Measurements from ENCODE around the gene PLEKHG7.
A peak's percentile ranks its signal among the peaks of the same experiment; 100 is the strongest.
"Not testable (repeated sequence)": the region's sequence is repeated elsewhere in the genome, so short reads cannot be mapped to it uniquely, and the experiment has no call there.

Gene PLEKHG7, protein sequence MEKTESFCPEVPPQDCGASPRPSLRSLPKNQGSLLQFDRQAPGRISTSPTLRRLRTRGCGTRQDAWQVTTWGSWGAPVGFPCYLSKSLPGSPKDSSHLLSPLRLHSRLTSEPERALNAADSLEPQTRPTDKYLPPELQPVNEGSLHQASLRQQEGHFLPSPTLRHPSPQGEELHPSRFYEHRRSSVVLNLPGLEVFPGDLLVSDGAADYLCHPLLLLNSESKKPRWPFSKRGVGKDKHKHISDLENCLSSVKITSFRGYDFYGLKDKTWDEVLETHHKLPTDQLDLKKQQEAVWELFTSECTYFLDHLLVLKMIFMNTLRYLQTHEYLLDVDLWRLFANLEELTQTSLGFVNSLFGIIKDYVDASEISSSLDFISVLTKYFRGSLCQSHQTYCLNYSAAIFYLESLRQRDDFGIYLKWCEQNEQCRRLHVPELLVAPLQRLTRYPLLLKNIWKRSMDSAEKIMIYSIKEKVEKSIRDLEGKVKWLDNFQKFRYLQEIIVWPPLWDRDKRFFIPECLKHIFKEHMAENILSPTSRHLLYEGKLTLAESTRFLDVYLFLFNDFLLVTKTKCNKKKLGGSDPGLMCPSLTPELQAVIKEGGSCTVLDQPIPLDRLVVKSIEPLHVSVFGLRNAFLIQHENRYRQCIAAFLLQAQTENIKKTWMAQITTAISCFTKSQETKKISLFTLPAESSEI

DNA sequence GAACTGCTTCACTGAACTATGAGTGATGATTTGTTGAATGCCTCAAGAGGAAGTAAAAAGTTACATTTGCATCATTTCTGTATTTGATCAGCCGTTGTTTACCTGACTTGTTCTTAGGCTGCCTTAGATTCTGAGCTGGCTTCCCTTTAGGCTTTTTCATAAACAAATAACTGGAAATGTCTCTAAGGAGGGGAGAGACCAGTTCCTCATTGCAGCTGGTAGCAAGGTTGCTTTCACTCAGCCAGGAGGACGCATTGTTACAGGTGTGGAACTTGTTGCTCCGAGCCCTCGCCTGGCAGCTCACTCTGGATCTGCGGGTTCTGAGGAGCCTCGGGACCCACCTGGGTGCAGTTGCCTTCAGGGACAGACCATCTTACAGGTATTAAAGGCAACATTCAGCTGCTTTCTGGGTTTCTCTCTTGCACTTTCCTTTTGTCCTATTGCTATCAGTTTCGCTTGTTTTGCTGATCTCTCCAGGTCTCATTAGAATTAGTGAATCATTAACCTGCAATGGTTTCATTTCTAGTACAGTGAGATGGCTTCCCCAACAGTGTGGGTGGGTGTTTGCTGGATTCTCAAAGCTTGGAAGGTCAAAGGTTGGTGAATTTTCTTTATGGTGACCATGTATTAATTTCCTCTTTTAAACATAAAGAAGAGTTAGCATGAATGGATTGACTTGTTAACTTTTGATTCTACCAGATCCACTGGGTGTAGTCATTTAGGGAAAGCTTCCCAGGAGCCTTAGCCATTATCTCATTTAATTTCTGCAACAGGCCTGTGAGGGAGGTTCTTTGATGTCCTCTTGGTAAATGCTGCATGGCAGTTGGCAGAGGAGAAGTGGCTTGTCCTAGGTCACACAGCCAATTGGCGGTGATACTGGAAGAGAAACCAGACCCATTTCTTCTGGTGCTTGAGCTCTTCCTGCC, at the start of gene PLEKHG7:
Gene PLEKHG7, plus strand, starts transcription at position 236 of the 926 bp plus-strand sequence. CDS start 3,643 bp downstream, outside the sequence.
- H3K36me3 Mint-ChIP-seq = peaks cover 12% of the 10 kb centered on the region
- no peaks in the 10 kb centered on the region for H3K27me3 Mint-ChIP-seq
- peak within 1 kb of the TSS; percentile 97 for H3K27ac Mint-ChIP-seq
- ATAC-seq (ENCODE audit: low read depth) (peak; percentile 82), DNase-seq (ENCODE audit: low spot score in 2 of 2) (peak; percentile 47 to 54)
- peak within 1 kb of the TSS; percentile 82 for H3K4me3 Mint-ChIP-seq
- H3K9me3 Mint-ChIP-seq = peaks cover 2% of the 10 kb centered on the region
- peaks cover 32% of the 10 kb centered on the region for H3K4me1 Mint-ChIP-seq

DNA sequence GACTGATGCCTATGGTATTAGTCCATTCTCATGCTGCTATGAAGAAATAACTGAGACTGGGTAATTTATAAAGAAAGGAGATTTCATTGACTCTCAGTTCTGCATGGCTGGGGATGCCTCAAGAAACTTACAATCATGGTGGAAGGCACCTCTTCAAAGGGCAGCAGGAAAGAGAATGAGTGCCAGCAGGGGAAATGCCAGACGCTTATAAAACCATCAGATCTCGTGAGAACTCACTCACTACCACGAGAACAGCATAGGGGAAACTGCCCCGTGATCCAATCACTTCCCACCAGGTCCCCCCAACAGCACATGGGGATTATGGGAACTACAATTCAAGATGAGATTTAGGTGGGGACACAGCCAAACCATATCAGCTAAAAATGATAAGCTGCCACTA, 48.5 kb upstream of the PLEKHG7 start:
- H3K27ac Mint-ChIP-seq; H3K36me3 Mint-ChIP-seq; H3K4me3 Mint-ChIP-seq; ATAC-seq (ENCODE audit: low read depth); DNase-seq (ENCODE audit: low spot score in 2 of 2); H3K4me1 Mint-ChIP-seq; H3K27me3 Mint-ChIP-seq; H3K9me3 Mint-ChIP-seq: not testable (repeated sequence)

DNA sequence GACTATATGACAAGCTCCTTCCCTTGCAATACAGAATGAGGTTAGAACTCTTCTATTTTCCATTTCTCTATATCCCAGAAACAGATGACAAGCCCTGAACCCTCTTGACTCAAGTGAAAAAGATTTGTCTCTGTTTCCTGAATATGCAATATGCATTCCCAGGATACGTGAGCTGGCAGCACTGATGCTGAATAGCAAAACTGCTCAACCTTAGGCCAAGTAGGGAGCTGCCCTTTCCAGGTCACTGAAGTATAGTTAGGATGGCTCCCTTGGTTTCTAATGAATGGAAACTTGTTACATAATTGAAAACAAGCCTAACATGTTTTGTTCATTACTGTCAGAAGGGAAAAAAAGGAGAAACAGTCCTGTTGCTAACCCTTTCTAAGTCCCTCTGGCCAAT, 47.9 kb upstream of the PLEKHG7 start:
- no peak for ATAC-seq (ENCODE audit: low read depth)
- peaks cover 2% of the 10 kb centered on the region for H3K27me3 Mint-ChIP-seq
- H3K4me3 Mint-ChIP-seq = no peak overlapping the region
- H3K36me3 Mint-ChIP-seq = no peaks in the 10 kb centered on the region
- no peaks in the 10 kb centered on the region for H3K9me3 Mint-ChIP-seq
- H3K4me1 Mint-ChIP-seq = peaks cover 2% of the 10 kb centered on the region
- no peak for DNase-seq (ENCODE audit: low spot score in 2 of 2)
- H3K27ac Mint-ChIP-seq = no peak overlapping the region

DNA sequence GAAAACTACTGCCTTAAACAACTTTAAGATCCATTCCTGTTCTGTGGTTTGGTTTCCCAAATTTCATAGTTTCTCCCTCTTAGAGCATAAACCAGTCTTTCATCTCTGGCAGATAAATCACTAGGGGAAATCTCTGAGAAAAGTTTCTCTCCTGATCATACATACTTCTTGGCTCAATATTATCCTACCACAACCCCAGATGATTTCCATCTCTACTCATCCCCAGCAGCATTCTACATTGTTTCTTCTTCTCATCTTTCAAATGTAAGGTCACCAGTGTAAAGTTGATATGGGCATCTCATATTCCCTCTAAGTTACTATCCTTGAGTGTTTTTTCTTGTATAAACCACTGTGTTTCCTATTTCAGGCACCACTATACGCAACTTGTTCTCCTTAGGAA, 45.9 kb upstream of the PLEKHG7 start:
- Mint-ChIP-seq H3K4me3 (no peak overlapping the region), H3K27me3 (no peaks in the 10 kb centered on the region), H3K36me3 (no peaks in the 10 kb centered on the region), H3K27ac (no peak overlapping the region), H3K4me1 (no peaks in the 10 kb centered on the region), H3K9me3 (no peaks in the 10 kb centered on the region)
- no peak for ATAC-seq (ENCODE audit: low read depth)
- DNase-seq (ENCODE audit: low spot score in 2 of 2) = no peak

DNA sequence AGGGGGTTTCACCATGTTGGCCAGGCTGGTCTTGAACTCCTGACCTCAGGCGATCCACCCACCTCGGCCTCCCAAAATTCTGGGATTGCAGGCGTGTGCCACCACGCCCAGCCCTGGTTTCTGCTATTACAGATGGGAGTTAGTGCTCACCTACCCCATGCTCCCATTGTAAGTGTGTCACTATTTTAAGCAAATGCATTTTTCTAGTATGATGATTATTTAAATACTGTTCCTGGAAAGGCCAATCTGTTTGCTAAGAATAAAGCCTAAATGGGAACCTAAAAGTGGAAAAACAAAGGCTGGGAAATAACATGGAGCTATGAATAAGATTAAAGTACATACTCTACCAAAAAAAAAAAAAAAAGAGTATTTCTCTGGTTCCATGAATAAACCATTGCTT, 45.0 kb upstream of the PLEKHG7 start:
- no peak overlapping the region for H3K4me3 Mint-ChIP-seq
- no peaks in the 10 kb centered on the region for H3K4me1 Mint-ChIP-seq
- DNase-seq (ENCODE audit: low spot score in 2 of 2) (no peak), ATAC-seq (ENCODE audit: low read depth) (no peak)
- no peaks in the 10 kb centered on the region for H3K36me3 Mint-ChIP-seq
- no peaks in the 10 kb centered on the region for H3K27me3 Mint-ChIP-seq
- H3K9me3 Mint-ChIP-seq = no peaks in the 10 kb centered on the region
- H3K27ac Mint-ChIP-seq = no peak overlapping the region

DNA sequence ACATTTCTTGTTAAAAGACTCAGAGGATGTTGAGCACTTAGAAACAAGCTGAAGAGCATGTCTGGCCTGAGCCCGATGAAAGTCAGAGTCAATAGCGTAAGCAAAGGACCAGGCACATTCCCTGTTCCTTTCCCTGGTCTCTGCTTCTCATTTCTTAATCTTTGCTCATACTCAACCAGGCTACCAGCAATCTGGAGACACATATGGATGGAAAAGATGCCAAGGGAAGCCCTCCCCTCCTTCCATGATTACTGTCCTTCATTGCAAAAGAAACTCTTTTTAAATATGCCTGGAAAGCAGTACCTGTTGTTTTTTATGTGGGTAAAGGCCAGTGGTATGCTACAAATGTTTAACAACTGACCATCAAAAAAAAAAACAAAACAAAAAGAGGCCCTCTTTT, 44.2 kb upstream of the PLEKHG7 start:
- Mint-ChIP-seq H3K4me3 (no peak overlapping the region), H3K36me3 (no peaks in the 10 kb centered on the region), H3K27me3 (no peaks in the 10 kb centered on the region), H3K4me1 (no peaks in the 10 kb centered on the region), H3K9me3 (no peaks in the 10 kb centered on the region), H3K27ac (no peak overlapping the region)
- no peak for DNase-seq (ENCODE audit: low spot score in 2 of 2)
- no peak for ATAC-seq (ENCODE audit: low read depth)

DNA sequence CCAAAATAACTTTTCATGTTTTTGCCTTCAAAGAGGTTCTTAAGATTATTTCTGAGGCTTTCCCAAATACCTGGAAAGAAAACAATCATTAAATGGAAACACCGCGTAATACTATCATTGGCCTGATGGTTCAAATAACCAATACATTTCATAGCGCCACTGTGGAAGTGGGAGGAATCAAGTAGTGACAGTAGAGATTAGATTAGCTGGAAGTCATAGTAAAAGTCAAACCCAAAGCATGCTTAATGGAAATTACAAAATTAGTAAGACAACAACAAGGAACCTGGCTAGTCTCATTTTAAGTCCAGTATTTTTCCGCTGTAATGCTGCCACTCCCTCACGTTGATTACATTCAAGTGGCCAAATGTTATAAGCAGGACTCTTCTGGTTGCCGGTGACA, 41.5 kb upstream of the PLEKHG7 start:
- Mint-ChIP-seq H3K4me3 (no peak overlapping the region), H3K4me1 (no peaks in the 10 kb centered on the region), H3K27ac (no peak overlapping the region), H3K27me3 (no peaks in the 10 kb centered on the region), H3K9me3 (no peaks in the 10 kb centered on the region), H3K36me3 (no peaks in the 10 kb centered on the region)
- DNase-seq (ENCODE audit: low spot score in 2 of 2) (no peak), ATAC-seq (ENCODE audit: low read depth) (no peak)

DNA sequence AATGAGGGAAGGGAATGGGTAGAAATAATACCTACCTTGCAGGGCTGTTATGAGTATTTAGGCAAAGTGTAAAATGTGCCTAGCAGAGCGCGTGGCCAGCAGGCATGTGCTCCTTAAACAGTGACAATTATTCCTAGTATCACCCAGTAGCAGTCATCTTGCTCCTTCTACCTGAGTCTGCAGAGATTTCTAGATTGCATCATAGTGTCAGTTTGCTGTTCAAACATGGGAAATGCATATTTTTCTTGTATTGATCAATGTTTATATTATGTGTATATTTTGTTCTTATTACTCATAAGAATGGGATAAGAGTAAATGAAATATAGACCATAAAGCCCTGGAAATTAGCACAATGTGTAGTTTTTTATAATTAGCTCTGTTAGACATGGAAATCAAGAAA, 37.3 kb upstream of the PLEKHG7 start:
- Mint-ChIP-seq H3K27me3 (no peaks in the 10 kb centered on the region), H3K4me1 (peaks cover 8% of the 10 kb centered on the region), H3K36me3 (no peaks in the 10 kb centered on the region), H3K4me3 (no peak overlapping the region), H3K27ac (no peak overlapping the region), H3K9me3 (no peaks in the 10 kb centered on the region)
- ATAC-seq (ENCODE audit: low read depth) = no peak
- no peak for DNase-seq (ENCODE audit: low spot score in 2 of 2)

DNA sequence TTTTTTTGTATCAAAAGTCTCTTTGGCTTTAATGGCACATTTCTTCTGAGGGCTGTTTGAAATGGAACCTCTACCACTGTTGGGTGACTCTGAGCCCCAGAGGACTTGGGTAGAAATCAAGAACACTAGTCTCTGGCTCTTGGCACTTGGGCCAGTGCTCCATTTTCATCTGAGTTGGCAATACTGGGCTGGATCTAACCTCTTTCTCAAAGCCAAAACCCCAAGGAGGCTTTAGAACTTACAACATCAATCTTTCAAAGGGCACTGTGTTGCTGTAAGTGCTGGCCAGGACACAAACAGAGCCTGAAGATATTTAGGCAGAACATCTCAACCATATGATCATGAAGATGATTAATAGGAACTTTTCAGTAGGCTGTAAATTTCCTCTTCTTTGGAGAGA, 34.0 kb upstream of the PLEKHG7 start:
- H3K27ac Mint-ChIP-seq = no peak overlapping the region
- DNase-seq (ENCODE audit: low spot score in 2 of 2) (no peak), ATAC-seq (ENCODE audit: low read depth) (no peak)
- H3K4me1 Mint-ChIP-seq = peaks cover 21% of the 10 kb centered on the region
- no peaks in the 10 kb centered on the region for H3K36me3 Mint-ChIP-seq
- H3K4me3 Mint-ChIP-seq = no peak overlapping the region
- H3K9me3 Mint-ChIP-seq = peaks cover 3% of the 10 kb centered on the region
- H3K27me3 Mint-ChIP-seq = no peaks in the 10 kb centered on the region

DNA sequence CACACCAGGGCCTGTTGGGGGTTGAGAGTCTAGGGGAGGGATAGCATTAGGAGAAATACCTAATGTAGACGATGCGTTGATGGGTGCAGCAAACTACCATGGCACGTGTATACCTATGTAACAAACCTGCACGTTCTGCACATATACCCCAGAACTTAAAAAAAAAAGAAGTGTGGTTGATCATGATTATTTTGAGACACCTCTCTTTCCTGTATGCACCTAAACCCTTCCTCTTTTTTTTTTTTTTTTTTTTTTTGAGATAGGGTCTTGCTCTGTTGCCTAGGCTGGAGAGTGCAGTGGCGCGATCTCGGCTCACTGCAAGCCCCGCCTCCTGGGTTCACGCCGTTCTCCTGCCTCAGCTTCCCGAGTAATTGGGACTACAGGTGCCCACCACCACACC, 31.3 kb upstream of the PLEKHG7 start:
- ATAC-seq (ENCODE audit: low read depth) = peak; percentile 78
- H3K27ac Mint-ChIP-seq; H3K27me3 Mint-ChIP-seq; H3K36me3 Mint-ChIP-seq; H3K9me3 Mint-ChIP-seq; DNase-seq (ENCODE audit: low spot score in 2 of 2): not testable (repeated sequence)
- peaks cover 23% of the 10 kb centered on the region for H3K4me1 Mint-ChIP-seq
- H3K4me3 Mint-ChIP-seq = peak overlapping the region; percentile 39

DNA sequence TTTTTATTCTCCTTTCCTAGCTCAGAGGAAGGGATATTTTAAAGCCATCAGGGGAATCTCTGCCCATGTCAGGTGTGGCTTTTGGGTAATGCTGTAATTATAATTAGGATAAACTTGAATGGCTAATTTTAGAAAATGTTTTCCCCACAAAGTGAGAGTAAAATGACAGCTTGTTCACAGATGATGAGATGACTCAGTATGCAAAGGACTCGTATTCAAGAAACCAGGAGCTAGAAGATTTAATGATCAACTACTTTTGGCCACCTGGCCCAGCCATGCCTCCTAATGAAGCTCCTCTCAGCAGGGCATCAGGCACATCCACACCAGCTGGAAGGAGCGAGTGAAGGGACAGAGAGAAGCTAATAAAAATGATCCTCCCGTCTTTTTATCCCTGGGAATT, 29.0 kb upstream of the PLEKHG7 start:
- H3K36me3 Mint-ChIP-seq = no peaks in the 10 kb centered on the region
- DNase-seq (ENCODE audit: low spot score in 2 of 2) (no peak), ATAC-seq (ENCODE audit: low read depth) (no peak)
- H3K9me3 Mint-ChIP-seq = peaks cover 3% of the 10 kb centered on the region
- H3K27me3 Mint-ChIP-seq = no peaks in the 10 kb centered on the region
- no peak overlapping the region for H3K27ac Mint-ChIP-seq
- H3K4me1 Mint-ChIP-seq = peaks cover 24% of the 10 kb centered on the region
- no peak overlapping the region for H3K4me3 Mint-ChIP-seq

DNA sequence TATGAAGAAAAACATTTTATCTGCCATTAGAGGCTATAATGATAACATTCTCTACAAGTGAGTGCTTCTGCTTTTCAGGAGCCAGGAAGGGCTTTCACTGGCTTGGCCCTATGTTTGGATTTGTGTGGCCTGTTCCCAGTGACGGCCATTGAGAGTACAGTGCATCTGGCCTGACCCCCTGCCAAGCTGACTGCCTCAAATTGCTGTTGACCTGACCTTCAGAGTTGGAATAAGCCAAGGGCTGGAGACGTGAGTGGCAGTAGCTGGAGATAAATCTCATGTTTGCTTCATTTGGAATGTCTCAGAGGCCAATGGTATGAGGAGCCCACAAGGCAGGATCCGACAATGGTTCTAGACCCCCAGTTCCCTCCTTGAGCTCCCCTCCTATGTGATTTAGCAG, 28.3 kb upstream of the PLEKHG7 start:
- ATAC-seq (ENCODE audit: low read depth) (no peak), DNase-seq (ENCODE audit: low spot score in 2 of 2) (no peak)
- H3K4me3 Mint-ChIP-seq = no peak overlapping the region
- no peak overlapping the region for H3K27ac Mint-ChIP-seq
- peaks cover 24% of the 10 kb centered on the region for H3K4me1 Mint-ChIP-seq
- no peaks in the 10 kb centered on the region for H3K36me3 Mint-ChIP-seq
- H3K9me3 Mint-ChIP-seq = peaks cover 3% of the 10 kb centered on the region
- no peaks in the 10 kb centered on the region for H3K27me3 Mint-ChIP-seq

DNA sequence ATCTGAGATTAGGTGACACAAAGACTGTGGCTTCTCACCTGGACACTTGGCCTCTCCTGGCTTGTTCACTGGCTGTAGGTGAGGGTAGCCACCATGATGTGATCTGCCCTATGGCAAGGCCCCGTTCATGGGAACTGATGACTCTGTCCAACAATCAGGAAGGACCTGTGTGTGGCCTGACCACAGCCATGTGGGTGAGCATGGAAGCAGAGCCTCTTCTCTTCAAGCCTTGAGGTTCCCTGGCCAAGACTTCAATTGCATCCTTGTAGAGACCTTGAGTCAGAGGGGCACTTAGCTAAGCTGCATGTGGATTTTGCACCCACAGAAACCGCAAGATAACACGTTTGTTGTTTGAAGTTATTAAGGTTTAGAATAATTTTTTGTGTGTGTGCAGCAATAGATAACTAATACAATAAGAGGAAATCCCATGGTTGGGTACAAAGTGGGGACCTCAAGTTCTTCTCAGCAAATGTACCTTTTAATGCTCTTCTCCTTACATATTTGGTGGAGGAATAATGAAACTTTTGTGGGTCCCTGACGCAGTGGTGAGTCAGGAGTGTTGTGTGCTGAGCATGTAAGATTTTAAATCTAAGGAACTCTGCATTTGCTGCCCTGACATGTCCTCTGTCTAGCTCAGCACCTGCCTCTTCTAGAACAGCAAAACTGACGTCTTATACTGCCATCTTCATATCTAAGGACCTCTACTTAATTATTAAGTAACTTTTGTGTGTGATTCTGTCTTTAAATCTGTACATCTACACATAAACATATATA, 27.5 kb upstream of the PLEKHG7 start:
- H3K4me1 Mint-ChIP-seq = peaks cover 20% of the 10 kb centered on the region
- no peaks in the 10 kb centered on the region for H3K27me3 Mint-ChIP-seq
- no peaks in the 10 kb centered on the region for H3K36me3 Mint-ChIP-seq
- H3K4me3 Mint-ChIP-seq = no peak overlapping the region
- no peak for ATAC-seq (ENCODE audit: low read depth)
- peaks cover 3% of the 10 kb centered on the region for H3K9me3 Mint-ChIP-seq
- DNase-seq (ENCODE audit: low spot score in 2 of 2) = no peak
- peak overlapping the region; percentile 14 for H3K27ac Mint-ChIP-seq

Measured in memory B cell (primary cell).